ENCODE measurements around the gene CPXM1. TPM values are rescaled to one million over a fixed set of nuclear protein-coding genes. Genes with fewer than 3 reads are reported as not detected.
"Not testable (repeated sequence)": the region's sequence is repeated elsewhere in the genome, so short reads cannot be mapped to it uniquely, and the experiment has no call there.

The CPXM1 gene
- total RNA-seq, 6 experiments from 2014 or later: 0.10 TPM; not detected in 5

GRCh38 chr20:2809690-2810089 is 9.3 kb upstream of the CPXM1 start:
- peaks cover 19% of the 10 kb centered on the region for H3K4me1 Mint-ChIP-seq (ENCODE audit: low read depth)
- no peaks in the 10 kb centered on the region for H3K36me3 Mint-ChIP-seq (ENCODE audit: low read depth)
- DNase-seq: no peak
- H3K9me3 Mint-ChIP-seq: peaks cover 24% of the 10 kb centered on the region
- TF ChIP-seq CTCF (IDR thresholded peaks at IDR 0.05): no peak
- H3K4me3 Mint-ChIP-seq: no peak overlapping the region
- no peak overlapping the region for H3K27ac Mint-ChIP-seq
- H3K27me3 Mint-ChIP-seq (ENCODE audit: insufficient read depth): peaks cover 22% of the 10 kb centered on the region

GRCh38 chr20:2807929-2808328 is 7.5 kb upstream of the CPXM1 start:
- peaks cover 27% of the 10 kb centered on the region for H3K27me3 Mint-ChIP-seq (ENCODE audit: insufficient read depth)
- H3K9me3 Mint-ChIP-seq: peaks cover 20% of the 10 kb centered on the region
- not testable (repeated sequence) for H3K27ac Mint-ChIP-seq; DNase-seq; H3K4me1 Mint-ChIP-seq (ENCODE audit: low read depth); H3K36me3 Mint-ChIP-seq (ENCODE audit: low read depth); H3K4me3 Mint-ChIP-seq

- Mint-ChIP-seq H3K9me3 (peaks cover 12% of the 10 kb centered on the region), H3K36me3 (ENCODE audit: low read depth) (no peaks in the 10 kb centered on the region), H3K27me3 (ENCODE audit: insufficient read depth) (peaks cover 34% of the 10 kb centered on the region), H3K4me1 (ENCODE audit: low read depth) (peaks cover 6% of the 10 kb centered on the region; the same call in 1 of the 2 replicates), H3K27ac (no peak overlapping the region), H3K4me3 (no peak overlapping the region)
- no peak for DNase-seq
- TF ChIP-seq CTCF (IDR thresholded peaks at IDR 0.05): no peak
Measured at GRCh38 chr20:2807019-2807418, 6.6 kb upstream of the CPXM1 start.

- Mint-ChIP-seq H3K4me1 (ENCODE audit: low read depth) (peaks cover 6% of the 10 kb centered on the region; the same call in 1 of the 2 replicates), H3K9me3 (peaks cover 5% of the 10 kb centered on the region), H3K4me3 (no peak overlapping the region), H3K27me3 (ENCODE audit: insufficient read depth) (peaks cover 40% of the 10 kb centered on the region), H3K36me3 (ENCODE audit: low read depth) (peaks cover 4% of the 10 kb centered on the region; the same call in 1 of the 2 replicates), H3K27ac (no peak overlapping the region)
- no peak for DNase-seq
- TF ChIP-seq CTCF (IDR thresholded peaks at IDR 0.05): no peak
Measured at GRCh38 chr20:2806351-2806701, 5.9 kb upstream of the CPXM1 start.

- no peaks in the 10 kb centered on the region; the same call in 1 of the 2 replicates for H3K9me3 Mint-ChIP-seq
- peaks cover 6% of the 10 kb centered on the region; the same call in 1 of the 2 replicates for H3K36me3 Mint-ChIP-seq (ENCODE audit: low read depth)
- H3K27me3 Mint-ChIP-seq (ENCODE audit: insufficient read depth): peaks cover 46% of the 10 kb centered on the region
- H3K27ac Mint-ChIP-seq: no peak overlapping the region
- DNase-seq: no peak
- peaks cover 10% of the 10 kb centered on the region; the same call in 1 of the 2 replicates for H3K4me1 Mint-ChIP-seq (ENCODE audit: low read depth)
- TF ChIP-seq CTCF (IDR thresholded peaks at IDR 0.05): no peak
- no peak overlapping the region for H3K4me3 Mint-ChIP-seq
Measured at GRCh38 chr20:2805689-2806350, 5.4 kb upstream of the CPXM1 start.

- peaks cover 49% of the 10 kb centered on the region for H3K27me3 Mint-ChIP-seq (ENCODE audit: insufficient read depth)
Measured at GRCh38 chr20:2804852-2805688, 4.6 kb upstream of the CPXM1 start.

More at GRCh38 chr20:2804852-2805688, 4.6 kb upstream of the CPXM1 start:
- H3K36me3 Mint-ChIP-seq (ENCODE audit: low read depth): peaks cover 6% of the 10 kb centered on the region; the same call in 1 of the 2 replicates
- no peak overlapping the region for H3K4me3 Mint-ChIP-seq
- H3K27ac Mint-ChIP-seq: no peak overlapping the region
- no peak for DNase-seq
- peaks cover 14% of the 10 kb centered on the region for H3K4me1 Mint-ChIP-seq (ENCODE audit: low read depth)
- peaks cover under 1% of the 10 kb centered on the region; the same call in 1 of the 2 replicates for H3K9me3 Mint-ChIP-seq
- TF ChIP-seq CTCF (IDR thresholded peaks at IDR 0.05): no peak
